GM19023 (cell line): ENCODE results near the gene PPARA.

Experiments used
- ATAC-seq: cut with Tn5 transposase; IDR thresholded peaks from one replicate; pipeline ENCODE4 v1.9.1; 2021; ENCODE audit warnings: mild to moderate bottlenecking, moderate library complexity; ENCODE audit not compliant: unreplicated experiment

PPARA gene

DNA sequence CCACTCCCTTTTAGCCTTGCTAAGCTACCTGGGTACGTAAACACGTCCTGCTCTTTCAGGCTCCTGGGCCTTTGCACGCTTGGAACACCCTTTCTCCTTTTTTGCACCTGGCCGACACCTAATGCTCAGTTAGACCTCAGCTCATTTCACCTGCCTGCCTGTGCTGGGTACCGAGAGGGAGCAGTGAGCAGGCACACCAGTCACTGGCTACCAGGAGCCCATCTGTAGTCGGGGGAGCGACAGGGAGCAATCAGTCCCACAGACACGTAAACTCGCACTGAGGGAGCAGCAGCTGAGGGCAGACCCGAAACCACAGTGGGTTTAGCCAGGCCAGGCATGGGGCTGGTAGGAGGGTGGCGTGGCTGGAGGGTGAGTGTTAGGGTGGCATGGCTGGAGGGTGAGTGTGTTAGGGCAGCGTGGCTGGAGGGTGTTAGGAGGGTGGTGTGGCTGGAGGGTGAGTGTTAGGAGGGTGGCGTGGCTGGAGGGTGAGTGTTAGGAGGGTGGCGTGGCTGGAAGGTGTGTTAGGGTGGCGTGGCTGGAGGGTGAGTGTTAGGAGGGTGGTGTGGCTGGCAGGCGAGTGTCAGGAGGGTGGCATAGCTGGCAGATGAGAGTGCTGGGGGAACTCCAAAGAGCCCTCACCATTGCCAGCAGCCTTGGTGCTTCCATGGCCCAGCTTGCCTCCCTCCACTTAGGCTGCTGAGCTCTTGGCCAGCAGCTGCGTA lies 140.0 kb downstream of the PPARA start:
- no peak for ATAC-seq

GRCh38 chr22:46290843-46291785 lies 140.8 kb downstream of the PPARA start:
- no peak for ATAC-seq

DNA sequence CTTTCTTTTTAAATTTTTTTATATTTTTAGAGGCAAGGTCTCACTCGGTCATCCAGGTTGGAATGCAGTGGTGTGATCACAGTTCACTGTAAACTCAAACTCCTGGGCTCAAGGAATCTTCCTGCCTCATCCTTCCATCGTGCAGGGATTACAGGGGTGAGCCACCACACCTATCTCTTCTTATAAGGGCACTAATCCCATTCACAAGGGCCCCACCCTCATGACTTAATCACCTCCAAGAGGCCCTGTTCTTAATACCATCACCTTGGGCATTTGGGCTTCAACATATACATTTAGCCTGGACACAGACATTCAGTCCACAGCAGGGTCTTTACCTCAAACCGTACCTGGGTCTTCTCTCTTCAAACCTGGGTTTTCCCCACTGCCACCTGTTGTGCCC lies 141.8 kb downstream of the PPARA start:
- no peak for ATAC-seq

DNA sequence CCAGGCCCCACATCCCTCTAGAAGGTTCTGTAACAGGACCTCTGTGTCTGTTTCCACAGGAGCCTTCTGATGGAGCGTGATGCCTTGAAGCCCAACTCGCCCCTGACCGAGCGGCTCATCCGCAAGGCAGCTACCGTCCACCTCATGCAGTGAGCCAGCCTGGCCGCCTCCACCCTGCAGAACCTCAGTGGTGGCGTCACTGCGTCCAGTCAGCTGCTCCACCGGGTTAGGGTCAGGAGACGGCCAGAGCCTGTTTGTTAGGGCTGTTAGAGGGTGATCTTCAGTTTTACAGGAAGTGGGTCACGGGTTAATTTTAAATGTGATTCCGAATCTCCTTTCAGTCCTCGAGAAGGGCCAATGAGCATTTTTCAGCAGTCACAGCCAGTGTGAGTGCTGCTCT lies 142.4 kb downstream of the PPARA start:
- no peak for ATAC-seq
